Measurements from ENCODE around the gene LIX1L. TPM values are rescaled to one million over a fixed set of nuclear protein-coding genes. Genes with fewer than 3 reads are reported as not detected.

Gene LIX1L
- 36.2 TPM for total RNA-seq
- 10 to 100 TPM; 21.7 to 26.9 (median 25.9) TPM for polyA plus RNA-seq

- peaks cover 6% of the 10 kb centered on the region for H3K36me3 Mint-ChIP-seq
- Histone ChIP-seq H3K9me3 (ENCODE audit: control insufficient read depth in 2 of 2, low read length in 2 of 2) (no peaks in the 10 kb centered on the region), H3K27ac (ENCODE audit: insufficient read depth, low read length, poor library complexity, severe bottlenecking) (peak within 1 kb of the TSS; percentile 85), H3K27me3 (ENCODE audit: control insufficient read depth, insufficient read depth, low read length) (no peaks in the 10 kb centered on the region), H3K4me3 (ENCODE audit: low read depth, low read length) (peak within 1 kb of the TSS; percentile 93), H3K4me1 (ENCODE audit: control insufficient read depth, insufficient read depth, low read length, poor library complexity, severe bottlenecking) (peaks cover 74% of the 10 kb centered on the region), H3K36me3 (ENCODE audit: control insufficient read depth, insufficient read depth, low read length) (peaks cover 2% of the 10 kb centered on the region)
- H3K9me3 Mint-ChIP-seq, result no peaks in the 10 kb centered on the region
- H3K27me3 Mint-ChIP-seq, result no peaks in the 10 kb centered on the region
- peak within 1 kb of the TSS; percentile 96 to 100 (median 96) for H3K4me3 Mint-ChIP-seq
- DNase-seq, result peak; percentile 93 to 98 (median 94)
- peaks cover 27 to 77% (median 64%) of the 10 kb centered on the region in 4 donors for H3K4me1 Mint-ChIP-seq
- ATAC-seq (ENCODE audit: low read depth in 2 of 2), result peak; percentile 91 to 92
- H3K27ac Mint-ChIP-seq, result peak within 1 kb of the TSS; percentile 91 to 96 (median 94)
These were observed at the start of gene LIX1L for GRCh38 chr1:145957443-145958319. Gene LIX1L, minus strand, starts transcription at chr1:145958017. Its CDS starts 90 bp downstream, at chr1:145957927.

DNA sequence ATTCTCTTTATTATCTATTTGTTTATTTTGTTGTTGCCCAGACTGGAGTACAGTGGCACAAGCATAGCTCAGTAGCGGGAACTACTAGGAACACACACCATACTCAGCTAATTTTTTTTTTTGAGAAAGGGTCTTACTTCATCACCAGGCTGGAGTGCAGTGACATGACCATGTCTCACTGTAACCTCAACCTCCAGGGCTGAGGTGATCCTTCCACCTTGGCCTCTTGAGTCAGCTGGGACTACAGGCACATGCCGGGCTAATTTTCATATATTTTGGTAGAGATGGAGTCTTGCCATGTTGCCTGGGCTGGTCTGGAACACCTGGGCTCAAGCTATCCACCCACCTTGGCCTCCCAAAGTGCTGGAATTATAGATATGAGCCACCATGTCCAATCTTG is 43.9 kb upstream of the LIX1L start:
- Histone ChIP-seq H3K36me3 (ENCODE audit: control insufficient read depth, insufficient read depth, low read length) (no peaks in the 10 kb centered on the region), H3K4me3 (ENCODE audit: low read depth, low read length) (peak overlapping the region; percentile 41), H3K27me3 (ENCODE audit: control insufficient read depth, insufficient read depth, low read length) (no peaks in the 10 kb centered on the region), H3K4me1 (ENCODE audit: control insufficient read depth, insufficient read depth, low read length, poor library complexity, severe bottlenecking) (peaks cover 81% of the 10 kb centered on the region), H3K9me3 (ENCODE audit: control insufficient read depth in 2 of 2, low read length in 2 of 2) (no peaks in the 10 kb centered on the region), H3K27ac (ENCODE audit: insufficient read depth, low read length, poor library complexity, severe bottlenecking) (peak overlapping the region; percentile 35)
- peaks cover 25 to 83% (median 49%) of the 10 kb centered on the region in 4 donors for H3K4me1 Mint-ChIP-seq
- peak overlapping the region; percentile 86 to 98 (median 96) for H3K27ac Mint-ChIP-seq
- ATAC-seq (ENCODE audit: low read depth in 2 of 2), result no peak
- H3K4me3 Mint-ChIP-seq, result peak overlapping the region; percentile 29 to 73 (median 60)
- H3K9me3 Mint-ChIP-seq, result no peaks in the 10 kb centered on the region
- H3K36me3 Mint-ChIP-seq, result no peaks in the 10 kb centered on the region
- DNase-seq, result no peak
- no peaks in the 10 kb centered on the region for H3K27me3 Mint-ChIP-seq

DNA sequence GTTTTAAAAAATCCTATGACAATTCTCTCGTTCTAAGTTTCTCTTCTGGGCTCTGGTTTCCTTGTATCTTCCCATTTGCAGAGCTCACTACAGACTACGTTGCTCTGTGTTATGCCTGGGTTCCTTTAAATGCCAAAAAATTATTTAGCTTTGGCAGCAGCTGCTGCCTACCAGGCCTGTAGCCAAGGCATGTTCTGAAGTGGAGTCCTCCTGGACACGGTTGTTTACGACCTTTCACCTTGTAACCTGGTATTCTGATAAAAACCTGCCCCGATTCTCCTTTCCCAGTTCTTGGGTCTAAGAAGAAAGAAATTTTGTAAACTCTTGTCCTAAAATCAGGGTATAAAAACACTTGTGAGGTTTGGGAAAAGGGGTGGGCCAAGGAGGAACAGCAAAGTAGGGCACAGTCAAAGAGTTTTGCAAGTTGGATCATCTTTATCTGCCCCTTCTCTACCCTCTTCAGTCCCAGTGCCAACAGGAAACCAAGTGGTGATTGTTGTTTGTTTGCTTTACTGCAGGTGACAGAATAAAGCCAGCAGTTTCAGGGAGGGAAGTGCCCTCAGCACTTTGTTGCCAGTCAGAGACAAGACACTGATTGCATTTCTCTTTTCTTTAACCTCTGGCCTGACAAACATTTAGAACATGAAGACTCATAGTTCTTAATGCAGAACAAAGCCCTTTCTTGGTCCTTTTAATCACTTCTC is 41.7 kb upstream of the LIX1L start:
- H3K27me3 ChIP-seq (ENCODE audit: control insufficient read depth, insufficient read depth, low read length), result no peaks in the 10 kb centered on the region
- peak; percentile 18 to 26 for ATAC-seq (ENCODE audit: low read depth in 2 of 2)

GRCh38 chr1:145997718-145998023 is 39.9 kb upstream of the LIX1L start:
- ATAC-seq (ENCODE audit: low read depth in 2 of 2), result no peak
- Mint-ChIP-seq H3K27me3 (no peaks in the 10 kb centered on the region), H3K4me3 (peak overlapping the region; percentile 90 to 100 (median 98)), H3K9me3 (peaks cover 0 to 10% (median 0%) of the 10 kb centered on the region in 7 donors), H3K36me3 (peaks cover 38% of the 10 kb centered on the region), H3K27ac (peak overlapping the region; percentile 96 to 100 (median 98)), H3K4me1 (peaks cover 8 to 58% (median 44%) of the 10 kb centered on the region in 4 donors)
- no peak for DNase-seq
- Histone ChIP-seq H3K27ac (ENCODE audit: insufficient read depth, low read length, poor library complexity, severe bottlenecking) (peak overlapping the region; percentile 93), H3K4me1 (ENCODE audit: control insufficient read depth, insufficient read depth, low read length, poor library complexity, severe bottlenecking) (peaks cover 70% of the 10 kb centered on the region), H3K36me3 (ENCODE audit: control insufficient read depth, insufficient read depth, low read length) (peaks cover 33% of the 10 kb centered on the region), H3K9me3 (ENCODE audit: control insufficient read depth in 2 of 2, low read length in 2 of 2) (no peaks in the 10 kb centered on the region), H3K4me3 (ENCODE audit: low read depth, low read length) (peak overlapping the region; percentile 97), H3K27me3 (ENCODE audit: control insufficient read depth, insufficient read depth, low read length) (no peaks in the 10 kb centered on the region)

More for the DNA sequence above, 41.7 kb upstream of the LIX1L start:
- peaks cover 0 to 9% (median 0%) of the 10 kb centered on the region in 7 donors for H3K9me3 Mint-ChIP-seq
- no peaks in the 10 kb centered on the region for H3K27me3 Mint-ChIP-seq
- Histone ChIP-seq H3K27ac (ENCODE audit: insufficient read depth, low read length, poor library complexity, severe bottlenecking) (peak overlapping the region; percentile 93), H3K9me3 (ENCODE audit: control insufficient read depth in 2 of 2, low read length in 2 of 2) (no peaks in the 10 kb centered on the region), H3K4me3 (ENCODE audit: low read depth, low read length) (peak overlapping the region; percentile 97), H3K36me3 (ENCODE audit: control insufficient read depth, insufficient read depth, low read length) (peaks cover 15% of the 10 kb centered on the region), H3K4me1 (ENCODE audit: control insufficient read depth, insufficient read depth, low read length, poor library complexity, severe bottlenecking) (peaks cover 60% of the 10 kb centered on the region)
- peak overlapping the region; percentile 96 to 100 (median 98) for H3K27ac Mint-ChIP-seq
- DNase-seq, result peak in 2 of 3 donors; percentile 49 to 80
- H3K4me3 Mint-ChIP-seq, result peak overlapping the region; percentile 90 to 100 (median 98)
- peaks cover 20% of the 10 kb centered on the region for H3K36me3 Mint-ChIP-seq
- H3K4me1 Mint-ChIP-seq, result peaks cover 12 to 64% (median 39%) of the 10 kb centered on the region in 4 donors

DNA sequence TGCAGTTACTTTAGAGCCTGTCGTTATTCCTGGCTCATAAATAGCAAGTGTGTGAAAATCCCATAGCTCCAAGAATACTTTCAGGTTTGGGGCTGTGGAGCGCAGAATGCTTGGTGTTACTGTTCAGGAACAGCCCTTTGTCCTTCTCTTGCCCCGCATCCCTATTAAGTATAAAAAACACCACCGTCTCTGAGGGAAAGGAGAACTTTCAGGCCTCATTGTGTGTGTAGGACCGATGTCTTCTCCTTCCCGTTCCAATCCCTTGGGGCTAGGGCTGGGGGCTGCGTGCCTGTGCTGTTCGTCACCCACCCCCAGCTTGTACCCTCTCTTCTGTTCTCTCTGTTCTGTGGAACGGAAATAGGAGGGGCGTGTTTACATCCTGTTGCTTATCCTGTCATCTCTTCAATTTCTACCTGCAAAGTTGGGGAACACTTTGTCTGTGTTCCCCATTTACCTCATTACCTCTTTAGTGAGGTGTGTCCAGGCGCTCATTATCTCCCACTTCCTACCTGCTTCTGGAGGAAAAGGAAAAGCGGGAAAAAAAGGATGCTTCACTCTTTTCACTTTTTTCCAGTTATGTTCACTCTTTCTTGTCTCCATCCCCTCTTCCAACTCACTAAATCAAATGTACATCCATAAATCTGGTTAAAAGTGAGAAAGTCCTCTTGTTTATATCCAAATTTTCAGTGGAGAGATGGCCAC is 39.4 kb upstream of the LIX1L start:
- H3K4me3 ChIP-seq (ENCODE audit: low read depth, low read length), result peak overlapping the region; percentile 97
- Mint-ChIP-seq H3K4me1 (peaks cover 8 to 62% (median 47%) of the 10 kb centered on the region in 4 donors), H3K27me3 (no peaks in the 10 kb centered on the region), H3K9me3 (peaks cover 0 to 10% (median 0%) of the 10 kb centered on the region in 7 donors), H3K36me3 (peaks cover 42% of the 10 kb centered on the region), H3K27ac (peak overlapping the region; percentile 96 to 100 (median 98)), H3K4me3 (peak overlapping the region; percentile 90 to 100 (median 98))
- no peaks in the 10 kb centered on the region for H3K27me3 ChIP-seq (ENCODE audit: control insufficient read depth, insufficient read depth, low read length)
- peaks cover 38% of the 10 kb centered on the region for H3K36me3 ChIP-seq (ENCODE audit: control insufficient read depth, insufficient read depth, low read length)
- DNase-seq (peak; percentile 56 to 92 (median 83)), ATAC-seq (ENCODE audit: low read depth in 2 of 2) (peak; percentile 58 to 70)
- H3K9me3 ChIP-seq (ENCODE audit: control insufficient read depth in 2 of 2, low read length in 2 of 2), result no peaks in the 10 kb centered on the region
- H3K4me1 ChIP-seq (ENCODE audit: control insufficient read depth, insufficient read depth, low read length, poor library complexity, severe bottlenecking), result peaks cover 76% of the 10 kb centered on the region
- H3K27ac ChIP-seq (ENCODE audit: insufficient read depth, low read length, poor library complexity, severe bottlenecking), result peak overlapping the region; percentile 93

DNA sequence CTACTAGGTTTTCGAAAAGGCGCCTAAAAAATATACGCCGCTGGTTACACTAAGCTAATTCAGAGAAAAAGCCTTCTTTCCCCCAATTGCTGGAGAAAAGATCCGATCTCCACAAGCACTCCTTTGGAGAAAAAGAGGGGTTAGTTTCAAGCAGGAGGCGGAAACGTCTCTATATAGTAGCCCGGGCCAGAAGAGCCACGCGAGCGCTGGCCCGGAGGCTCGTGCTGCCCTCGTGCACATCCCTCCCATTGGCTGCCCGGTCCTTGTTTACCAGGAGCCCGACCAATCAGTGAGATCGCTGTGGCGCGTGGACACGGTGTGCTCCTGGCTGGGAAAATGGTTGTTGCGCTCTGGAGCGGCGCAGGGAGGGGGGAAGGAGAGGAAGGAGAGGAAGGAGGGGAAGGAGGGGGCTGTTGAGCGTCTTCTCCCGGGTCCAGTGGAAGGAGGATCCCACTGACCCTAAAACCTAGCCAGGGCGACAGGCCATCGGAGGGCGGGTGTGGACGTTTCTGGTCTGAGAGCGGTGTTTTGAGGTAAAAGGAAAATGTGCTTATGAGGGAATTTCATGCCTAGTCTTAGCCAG is 38.7 kb upstream of the LIX1L start, which contains the start of gene TXNIP:
TXNIP (minus strand) TSS at position 147 of the 583 bp plus-strand sequence. CDS start 313 bp downstream, outside the sequence.
- peak; percentile 88 to 98 (median 94) for DNase-seq
- peak within 1 kb of the TSS; percentile 90 to 100 (median 98) for H3K4me3 Mint-ChIP-seq
- peak; percentile 90 to 91 for ATAC-seq (ENCODE audit: low read depth in 2 of 2)
- peak within 1 kb of the TSS; percentile 93 for H3K27ac ChIP-seq (ENCODE audit: insufficient read depth, low read length, poor library complexity, severe bottlenecking)
- H3K27me3 Mint-ChIP-seq, result no peaks in the 10 kb centered on the region
- no peaks in the 10 kb centered on the region for H3K27me3 ChIP-seq (ENCODE audit: control insufficient read depth, insufficient read depth, low read length)
- peaks cover 49% of the 10 kb centered on the region for H3K36me3 Mint-ChIP-seq
- peak within 1 kb of the TSS; percentile 97 for H3K4me3 ChIP-seq (ENCODE audit: low read depth, low read length)
- H3K4me1 ChIP-seq (ENCODE audit: control insufficient read depth, insufficient read depth, low read length, poor library complexity, severe bottlenecking), result peaks cover 76% of the 10 kb centered on the region
- peaks cover 0 to 10% (median 0%) of the 10 kb centered on the region in 7 donors for H3K9me3 Mint-ChIP-seq
- H3K9me3 ChIP-seq (ENCODE audit: control insufficient read depth in 2 of 2, low read length in 2 of 2), result no peaks in the 10 kb centered on the region
- peaks cover 42% of the 10 kb centered on the region for H3K36me3 ChIP-seq (ENCODE audit: control insufficient read depth, insufficient read depth, low read length)
- peaks cover 5 to 62% (median 47%) of the 10 kb centered on the region in 4 donors for H3K4me1 Mint-ChIP-seq
- H3K27ac Mint-ChIP-seq, result peak within 1 kb of the TSS; percentile 96 to 100 (median 98)
